Liver (tissue), 9 donors: ENCODE results near the gene TTYH3. TPM values are rescaled to one million over a fixed set of nuclear protein-coding genes. Genes with fewer than 3 reads are reported as not detected.

Experiments used
- DNase-seq: peaks from one replicate; pipeline ENCODE4 v3.0.0-alpha.2; 2017; ENCODE audit warnings: low spot score
- H3K27ac ChIP-seq, 2 donors: one replicate each; pipeline ENCODE4 v1.7.0; 2013; ENCODE audit warnings: inconsistent platforms in 2 of 2, low read length in 2 of 2, control low read depth in 1 of 2, low read depth in 1 of 2, mild to moderate bottlenecking in 1 of 2
- H3K27me3 ChIP-seq, 4 donors: one replicate each; pipeline versions ENCODE4 v1.6.1 to v1.7.0; 2013; ENCODE audit warnings: low read length in 3 of 4, inconsistent platforms in 1 of 4, mild to moderate bottlenecking in 1 of 4, moderate library complexity in 1 of 4; ENCODE audit not compliant: control insufficient read depth in 4 of 4, insufficient read depth in 4 of 4
- H3K36me3 ChIP-seq, 4 donors: one replicate each; pipeline versions ENCODE4 v1.6.1 to v1.7.0; 2013; ENCODE audit warnings: low read length in 3 of 4, mild to moderate bottlenecking in 3 of 4, low read depth in 1 of 4, moderate library complexity in 1 of 4; ENCODE audit not compliant: control insufficient read depth in 4 of 4, insufficient read depth in 3 of 4
- H3K4me1 ChIP-seq, 4 donors: one replicate each; pipeline versions ENCODE4 v1.6.1 to v1.7.0; 2013; ENCODE audit warnings: low read length in 3 of 4, mild to moderate bottlenecking in 3 of 4, moderate library complexity in 1 of 4; ENCODE audit not compliant: control insufficient read depth in 4 of 4, insufficient read depth in 4 of 4
- H3K4me3 ChIP-seq, 3 donors: one replicate each; pipeline versions ENCODE4 v1.6.1 to v1.7.0; 2013; ENCODE audit warnings: low read length in 3 of 3, control low read depth in 1 of 3, low read depth in 1 of 3, mild to moderate bottlenecking in 1 of 3
- H3K9ac ChIP-seq, 2 donors: one replicate each; pipeline ENCODE4 v1.7.0; 2013; ENCODE audit warnings: low read length in 2 of 2, mild to moderate bottlenecking in 2 of 2, moderate library complexity in 2 of 2, control low read depth in 1 of 2, low read depth in 1 of 2
- H3K9me3 ChIP-seq, 4 donors: one replicate each; pipeline versions ENCODE4 v1.6.1 to v1.7.0; 2013; ENCODE audit warnings: low read length in 3 of 4; ENCODE audit not compliant: control insufficient read depth in 4 of 4
- EGR1 ChIP-seq, 2 donors: IDR thresholded peaks; 2 replicates each; pipeline ENCODE4 v1.6.1; 2016 to 2018; ENCODE audit warnings: antibody characterized with exemption in 2 of 2, low read depth in 2 of 2
- FOXA1 ChIP-seq: IDR thresholded peaks from 2 replicates; pipeline ENCODE4 v1.6.1; 2016; ENCODE audit warnings: antibody characterized with exemption
- FOXA2 ChIP-seq: IDR thresholded peaks from 2 replicates; pipeline ENCODE4 v1.6.1; 2016; ENCODE audit warnings: antibody characterized with exemption
- HNF4G ChIP-seq: IDR thresholded peaks from 2 replicates; pipeline ENCODE4 v1.6.1; 2016; ENCODE audit warnings: antibody characterized with exemption
- JUND ChIP-seq, 2 donors: IDR thresholded peaks; 2 replicates each; pipeline ENCODE4 v1.6.1; 2016; ENCODE audit warnings: antibody characterized with exemption in 2 of 2
- NR2F2 ChIP-seq: IDR thresholded peaks from 2 replicates; pipeline ENCODE4 v1.6.1; 2016; ENCODE audit warnings: antibody characterized with exemption
- RAD21 ChIP-seq, 2 donors: IDR thresholded peaks; 2 replicates each; pipeline ENCODE4 v1.6.1; 2016; ENCODE audit warnings: antibody characterized with exemption in 2 of 2, mild to moderate bottlenecking in 2 of 2
- RXRA ChIP-seq, 2 donors: IDR thresholded peaks; 2 replicates each; pipeline ENCODE4 v1.6.1; 2017 to 2018; ENCODE audit warnings: antibody characterized with exemption in 2 of 2, mild to moderate bottlenecking in 1 of 2
- YY1 ChIP-seq: IDR thresholded peaks from 2 replicates; pipeline ENCODE4 v1.6.1; 2016; ENCODE audit warnings: antibody characterized with exemption, mild to moderate bottlenecking
- WGBS: extraction: QIAGEN DNeasy Blood & Tissue Kit; methylation state at CpG from one replicate; pipeline ENCODE4 v1.1.7; 2013; 5-methylcytosine and 5-hydroxymethylcytosine counted together
- polyA plus RNA-seq, 2 donors: library from polyadenylated mRNA; stranded (reverse) in 1 of 2; unstranded in 1 of 2; fragments of 200-250 nt in 1 of 2; fragments of >200 nt in 1 of 2; fragmentation: Nextera tagmentation in 1 of 2; extraction: Ambion mirVana in 1 of 2; gene quantifications; one replicate each; pipeline versions ENCODE4 v1.2.1 to v1.2.3, GENCODE V29; 2013 to 2015
- total RNA-seq, 2 donors: library from RNA; depleted of rRNA; stranded (reverse); fragments of >200 nt; gene quantifications; one replicate each; pipeline ENCODE4 v1.2.3, GENCODE V29; 2014
- TF ChIP-seq, protein P1 (sequence below): fragments of 150-350 bp; IDR thresholded peaks from 2 replicates; pipeline ENCODE4 v1.5.1; 2017; ENCODE audit warnings: improper control_type of control experiment, low read depth, low read length; ENCODE audit not compliant: missing input control
- TF ChIP-seq, protein P2 (sequence below): IDR thresholded peaks from 2 replicates; pipeline ENCODE4 v1.6.1; 2016; ENCODE audit warnings: antibody characterized with exemption
- donor health status: healthy.
- donor health status: healthy.
- donor health status: healthy.
- donor health status: healthy.
- donor health status: healthy.

Gene TTYH3
- total and polyA plus RNA-seq, 4 donors: 8.2 to 19.6 (median 17.4) TPM

DNA sequence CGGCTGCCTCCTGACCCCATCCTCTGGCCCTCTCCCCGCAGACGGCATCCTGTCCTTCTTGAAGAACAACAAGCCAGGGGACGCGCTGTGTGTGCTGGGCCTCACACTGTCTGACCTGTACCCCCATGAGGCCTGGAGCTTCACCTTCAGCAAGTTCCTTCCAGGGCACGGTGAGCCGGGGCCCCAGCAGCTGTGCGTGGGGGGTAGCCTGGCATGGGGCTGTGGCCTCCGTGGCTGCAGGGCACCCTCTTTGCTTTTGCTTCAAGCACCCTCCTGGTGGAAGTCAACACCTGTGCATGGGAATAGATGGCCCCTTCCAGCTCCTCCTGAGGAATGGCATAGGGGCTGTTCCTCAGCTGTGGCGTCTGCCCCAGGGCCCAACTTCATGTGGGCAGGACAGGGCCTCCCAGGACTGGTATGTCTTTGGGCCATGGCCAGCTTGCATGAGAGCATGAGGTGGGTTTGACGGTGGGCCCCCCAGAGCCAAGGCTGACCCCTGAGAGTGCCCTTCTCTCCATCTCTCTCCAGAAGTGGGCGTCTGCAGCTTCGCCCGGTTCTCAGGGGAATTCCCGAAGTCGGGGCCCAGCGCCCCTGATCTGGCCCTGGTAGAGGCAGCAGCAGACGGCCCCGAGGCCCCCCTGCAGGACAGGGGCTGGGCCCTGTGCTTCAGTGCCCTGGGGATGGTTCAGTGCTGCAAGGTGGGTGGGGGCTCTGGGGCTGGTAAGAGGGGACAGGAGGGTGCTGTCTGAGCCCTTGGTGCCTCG is 76.9 kb downstream of the TTYH3 start:
- H3K9me3 ChIP-seq: no peaks in the 10 kb centered on the region
- no peak for DNase-seq
- H3K4me1 ChIP-seq: peaks cover 0 to 11% (median 3%) of the 10 kb centered on the region in 4 donors
- 87% methylated on average over 20 of the region's 20 CpGs for WGBS
- H3K9ac ChIP-seq: no peak overlapping the region
- TF ChIP-seq HNF4G (no peak), FOXA2 (no peak), JUND (IDR thresholded peaks at IDR 0.05) (no peak), NR2F2 (no peak)
- TF ChIP-seq, protein P1, sequence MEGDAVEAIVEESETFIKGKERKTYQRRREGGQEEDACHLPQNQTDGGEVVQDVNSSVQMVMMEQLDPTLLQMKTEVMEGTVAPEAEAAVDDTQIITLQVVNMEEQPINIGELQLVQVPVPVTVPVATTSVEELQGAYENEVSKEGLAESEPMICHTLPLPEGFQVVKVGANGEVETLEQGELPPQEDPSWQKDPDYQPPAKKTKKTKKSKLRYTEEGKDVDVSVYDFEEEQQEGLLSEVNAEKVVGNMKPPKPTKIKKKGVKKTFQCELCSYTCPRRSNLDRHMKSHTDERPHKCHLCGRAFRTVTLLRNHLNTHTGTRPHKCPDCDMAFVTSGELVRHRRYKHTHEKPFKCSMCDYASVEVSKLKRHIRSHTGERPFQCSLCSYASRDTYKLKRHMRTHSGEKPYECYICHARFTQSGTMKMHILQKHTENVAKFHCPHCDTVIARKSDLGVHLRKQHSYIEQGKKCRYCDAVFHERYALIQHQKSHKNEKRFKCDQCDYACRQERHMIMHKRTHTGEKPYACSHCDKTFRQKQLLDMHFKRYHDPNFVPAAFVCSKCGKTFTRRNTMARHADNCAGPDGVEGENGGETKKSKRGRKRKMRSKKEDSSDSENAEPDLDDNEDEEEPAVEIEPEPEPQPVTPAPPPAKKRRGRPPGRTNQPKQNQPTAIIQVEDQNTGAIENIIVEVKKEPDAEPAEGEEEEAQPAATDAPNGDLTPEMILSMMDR: no peak
- no peak overlapping the region for H3K4me3 ChIP-seq
- no peaks in the 10 kb centered on the region for H3K27me3 ChIP-seq
- no peaks in the 10 kb centered on the region for H3K36me3 ChIP-seq
- H3K27ac ChIP-seq: no peak overlapping the region

DNA sequence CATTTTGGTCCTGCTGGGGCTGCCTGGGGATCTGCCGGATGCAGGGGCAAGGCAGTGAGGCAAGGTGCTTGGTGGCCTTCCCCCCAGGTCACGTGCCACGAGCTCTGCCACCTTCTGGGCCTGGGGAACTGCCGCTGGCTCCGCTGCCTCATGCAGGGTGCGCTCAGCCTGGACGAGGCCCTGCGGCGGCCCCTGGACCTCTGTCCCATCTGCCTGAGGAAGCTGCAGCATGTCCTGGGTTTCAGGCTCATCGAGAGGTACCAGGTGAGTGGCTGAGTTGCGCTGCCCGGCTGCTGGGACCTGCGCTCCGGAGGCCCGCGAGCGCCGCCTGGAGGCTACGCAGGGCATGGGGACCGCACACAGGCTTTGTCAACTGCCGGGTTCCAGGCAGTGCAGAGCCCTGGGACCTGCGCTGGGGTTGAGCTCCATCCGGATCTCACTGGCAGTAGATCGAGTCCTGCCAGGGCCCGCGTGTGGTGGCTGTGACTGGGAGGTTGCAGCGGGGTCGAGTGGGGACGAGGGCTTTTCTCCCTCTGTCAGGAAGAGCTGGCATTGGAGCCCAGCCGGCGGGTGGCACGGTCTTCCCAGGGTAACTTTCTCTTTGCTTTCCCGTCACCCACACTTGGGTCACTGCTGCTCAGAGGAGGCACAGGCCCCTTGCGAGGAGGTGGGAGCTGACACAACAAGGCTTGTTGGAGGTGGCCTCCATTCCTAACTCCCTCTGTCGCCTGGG is 77.9 kb downstream of the TTYH3 start:
- Histone ChIP-seq H3K4me3 (peak overlapping the region in 1 of 3 donors; percentile 6), H3K27me3 (no peaks in the 10 kb centered on the region), H3K9me3 (no peaks in the 10 kb centered on the region), H3K27ac (no peak overlapping the region), H3K36me3 (no peaks in the 10 kb centered on the region), H3K4me1 (peaks cover 0 to 11% (median 3%) of the 10 kb centered on the region in 4 donors), H3K9ac (no peak overlapping the region)
- WGBS: 30% methylated on average over 35 of the region's 35 CpGs
- TF ChIP-seq, protein P1: peak; percentile 86
- TF ChIP-seq, protein P2, sequence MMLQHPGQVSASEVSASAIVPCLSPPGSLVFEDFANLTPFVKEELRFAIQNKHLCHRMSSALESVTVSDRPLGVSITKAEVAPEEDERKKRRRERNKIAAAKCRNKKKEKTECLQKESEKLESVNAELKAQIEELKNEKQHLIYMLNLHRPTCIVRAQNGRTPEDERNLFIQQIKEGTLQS: no peak
- TF ChIP-seq FOXA1: no peak
- TF ChIP-seq JUND (IDR thresholded peaks at IDR 0.05): no peak
- TF ChIP-seq RXRA (IDR thresholded peaks at IDR 0.05): no peak
- TF ChIP-seq FOXA2: no peak
- peak; percentile 82 to 96 for TF ChIP-seq RAD21 (IDR thresholded peaks at IDR 0.05)
- DNase-seq: peak; percentile 78

DNA sequence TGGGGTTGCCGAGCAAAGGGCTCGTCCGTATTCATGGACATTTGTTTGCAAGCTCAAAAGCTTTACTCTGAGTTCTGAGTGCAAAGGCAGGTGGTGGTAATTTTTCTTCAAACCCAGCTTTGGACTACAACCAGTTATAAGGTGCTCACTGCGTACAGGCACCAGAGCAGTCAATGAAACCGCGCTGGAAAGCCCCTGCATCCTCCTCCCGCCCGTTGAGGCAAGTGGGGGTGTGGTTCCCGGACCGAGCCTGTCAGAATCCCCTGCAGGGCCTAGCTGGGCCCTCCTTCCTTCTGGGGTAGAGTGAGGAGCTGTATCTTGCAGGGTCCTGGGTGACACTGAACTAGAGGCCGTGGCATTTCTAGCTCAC is 78.5 kb downstream of the TTYH3 start:
- Histone ChIP-seq H3K4me1 (peaks cover 0 to 11% (median 3%) of the 10 kb centered on the region in 4 donors), H3K27ac (no peak overlapping the region), H3K4me3 (peak overlapping the region in 1 of 3 donors; percentile 6), H3K9me3 (no peaks in the 10 kb centered on the region), H3K36me3 (no peaks in the 10 kb centered on the region), H3K27me3 (no peaks in the 10 kb centered on the region), H3K9ac (no peak overlapping the region)
- 77% methylated on average over 11 of the region's 11 CpGs for WGBS
- no peak for DNase-seq
- TF ChIP-seq YY1 (no peak), FOXA1 (no peak), EGR1 (IDR thresholded peaks at IDR 0.05; ENCODE audit: low read depth in 2 of 2) (no peak), JUND (IDR thresholded peaks at IDR 0.05) (no peak)
- TF ChIP-seq, protein P1: no peak
